HL-60/S4 treated with phorbol 12-myristate 13-acetate at 8.2 ng/mL for 4 days and 3 days (cell line): ENCODE data around the gene TEX28.
"Not testable (repeated sequence)": the region's sequence is repeated elsewhere in the genome, so short reads cannot be mapped to it uniquely, and the experiment has no call there.

Experiments used
- in situ Hi-C: fragments of 300-500 bp; cut with MboI; formaldehyde crosslinking; loops from 2 replicates; pipeline ENCODE4 v1.15.0; 2022; ENCODE audit warnings: low sequenced_read_pairs

TEX28 gene

GRCh38 chrX:154310616-154311536 is 16.0 kb upstream of the TEX28 start:
- in situ Hi-C loops: no loop called here

GRCh38 chrX:154309041-154309775 is 14.3 kb upstream of the TEX28 start:
- in situ Hi-C loops: no loop called here

- in situ Hi-C loops: no loop called here
Observed at GRCh38 chrX:154308108-154308946, 13.4 kb upstream of the TEX28 start.

- in situ Hi-C loops: no loop called here
Observed at GRCh38 chrX:154307202-154307601, 12.3 kb upstream of the TEX28 start.

- in situ Hi-C loops: no loop called here
Observed at GRCh38 chrX:154305541-154306205, 10.7 kb upstream of the TEX28 start.

GRCh38 chrX:154304846-154305245 is 9.9 kb upstream of the TEX28 start:
- in situ Hi-C loops: no loop called here

GRCh38 chrX:154303476-154303875 is 8.6 kb upstream of the TEX28 start:
- in situ Hi-C loops: no loop called here

GRCh38 chrX:154302998-154303397 is 8.1 kb upstream of the TEX28 start:
- in situ Hi-C loops: not testable (repeated sequence)

GRCh38 chrX:154300816-154301215 is 5.9 kb upstream of the TEX28 start:
- in situ Hi-C loops: no loop called here

- in situ Hi-C loops: no loop called here
Observed at GRCh38 chrX:154298312-154298711, 3.4 kb upstream of the TEX28 start.

- in situ Hi-C loops: no loop called here
Observed at GRCh38 chrX:154296731-154297130, 1.8 kb upstream of the TEX28 start.

GRCh38 chrX:154295664-154296310 is 863 bp upstream of the TEX28 start, which contains the start of gene TKTL1:
TSS of gene TKTL1 (plus strand) at chrX:154295795. CDS start at chrX:154295860, 65 bp downstream.
- in situ Hi-C loops: no loop called here

GRCh38 chrX:154286406-154286805 is 8.5 kb downstream of the TEX28 start:
- in situ Hi-C loops: not testable (repeated sequence)

GRCh38 chrX:154284489-154285338 is 10.2 kb downstream of the TEX28 start:
- in situ Hi-C loops: not testable (repeated sequence)

- in situ Hi-C loops: not testable (repeated sequence)
Observed at GRCh38 chrX:154269245-154269644, 25.7 kb downstream of the TEX28 start.

GRCh38 chrX:154263072-154263471 is 31.9 kb downstream of the TEX28 start:
- in situ Hi-C loops: not testable (repeated sequence)

- in situ Hi-C loops: not testable (repeated sequence)
Observed at GRCh38 chrX:154258711-154259110, 36.2 kb downstream of the TEX28 start.

GRCh38 chrX:154257282-154257681 is 37.6 kb downstream of the TEX28 start, which contains the start of gene OPN1MW3:
TSS of gene OPN1MW3 (plus strand) at chrX:154257582. CDS start at chrX:154257620, 38 bp downstream.
- in situ Hi-C loops: not testable (repeated sequence)

GRCh38 chrX:154248076-154248475 is 46.8 kb downstream of the TEX28 start:
- in situ Hi-C loops: not testable (repeated sequence)
